Keratinocyte (primary cell): ENCODE results near the gene DGKH. TPM values are rescaled to one million over a fixed set of nuclear protein-coding genes. Genes with fewer than 3 reads are reported as not detected.

ENCODE experiments used
- DNase-seq: peaks from one replicate; pipeline ENCODE4 v3.0.0-alpha.2; 2011; ENCODE audit warnings: low read depth, missing footprints, low spot score
- FAIRE-seq: peaks from 2 replicates; lab custom pipeline; 2011; peaks lifted over from hg19 to GRCh38; lab: Jason Lieb, UNC
- H2AFZ ChIP-seq: 2 replicates; pipeline ENCODE4 v1.6.0; 2012; ENCODE audit warnings: low read length, control low read depth, inconsistent platforms; ENCODE audit not compliant: control insufficient read depth
- H3K27ac ChIP-seq: 2 replicates; pipeline ENCODE4 v1.5.1; 2011; ENCODE audit warnings: low read length; ENCODE audit not compliant: control insufficient read depth, insufficient read depth
- H3K27me3 ChIP-seq: 3 replicates; pipeline ENCODE4 v1.6.0; 2011; ENCODE audit warnings: low read length; ENCODE audit not compliant: control insufficient read depth, insufficient read depth; ENCODE audit errors: extremely low read depth
- H3K36me3 ChIP-seq, 2 experiments: 2 replicates in 1 of 2; 3 replicates in 1 of 2; pipeline ENCODE4 v1.5.1; 2011; ENCODE audit warnings: low read length in 2 of 2, mild to moderate bottlenecking in 1 of 2; ENCODE audit not compliant: control insufficient read depth in 2 of 2, insufficient read depth in 2 of 2; ENCODE audit errors: extremely low read depth in 1 of 2
- H3K4me1 ChIP-seq: 3 replicates; pipeline ENCODE4 v1.5.1; 2011; ENCODE audit warnings: low read length; ENCODE audit not compliant: control insufficient read depth, insufficient read depth; ENCODE audit errors: extremely low read depth
- H3K4me2 ChIP-seq: 3 replicates; pipeline ENCODE4 v1.6.0; 2011; ENCODE audit warnings: low read depth, low read length; ENCODE audit not compliant: control insufficient read depth, insufficient read depth; ENCODE audit errors: extremely low read depth
- H3K4me3 ChIP-seq, 3 experiments: fragments of 200-600 bp in 1 of 3; sonication (generic) in 1 of 3; 2 replicates in 2 of 3; 3 replicates in 1 of 3; pipeline ENCODE4 v1.5.1; 2011 to 2016; ENCODE audit warnings: low read length in 3 of 3, mild to moderate bottlenecking in 3 of 3, control low read depth in 2 of 3, inconsistent platforms in 1 of 3, low read depth in 1 of 3, mixed read lengths in 1 of 3, mixed run types in 1 of 3, moderate library complexity in 1 of 3; ENCODE audit not compliant: control insufficient read depth in 2 of 3, insufficient read depth in 2 of 3; ENCODE audit errors: extremely low read depth in 1 of 3
- H3K79me2 ChIP-seq: 2 replicates; pipeline ENCODE4 v1.6.0; 2012; ENCODE audit warnings: low read length; ENCODE audit not compliant: control insufficient read depth, insufficient read depth
- H3K9ac ChIP-seq: 3 replicates; pipeline ENCODE4 v1.6.0; 2011; ENCODE audit warnings: low read length; ENCODE audit not compliant: control insufficient read depth, insufficient read depth; ENCODE audit errors: extremely low read depth
- H3K9me1 ChIP-seq: 3 replicates; pipeline ENCODE4 v1.6.0; 2011; ENCODE audit warnings: low read length; ENCODE audit not compliant: control insufficient read depth, insufficient read depth; ENCODE audit errors: extremely low read depth
- H3K9me3 ChIP-seq: 2 replicates; pipeline ENCODE4 v1.5.1; 2012; ENCODE audit warnings: low read depth, low read length; ENCODE audit not compliant: control insufficient read depth
- H4K20me1 ChIP-seq: 3 replicates; pipeline ENCODE4 v1.6.0; 2011; ENCODE audit warnings: low read length; ENCODE audit not compliant: control insufficient read depth, insufficient read depth; ENCODE audit errors: extremely low read depth
- CTCF ChIP-seq, 3 experiments: IDR thresholded peaks in 1 of 3; conservative IDR thresholded peaks in 1 of 3; optimal IDR thresholded peaks in 1 of 3; 2 replicates in 2 of 3; 3 replicates in 1 of 3; pipeline versions ENCODE3 to v1.5.1; 2011; ENCODE audit warnings: low read length in 3 of 3, mild to moderate bottlenecking in 3 of 3, moderate library complexity in 2 of 3, control low read depth in 1 of 3, inconsistent platforms in 1 of 3; ENCODE audit not compliant: insufficient read depth in 2 of 3; ENCODE audit errors: extremely low read depth in 1 of 3
- EZH2 ChIP-seq: IDR thresholded peaks from one replicate; pipeline ENCODE4 v1.6.1; 2012; ENCODE audit warnings: inconsistent platforms, mild to moderate bottlenecking, low read length, moderate library complexity
- dilution Hi-C: fragments of 300-500 bp; cut with MboI; formaldehyde crosslinking; loops from one replicate; pipeline ENCODE4 v1.7.0; 2020; ENCODE audit warnings: low sequenced_read_pairs; ENCODE audit not compliant: extremely low pct_ligation_motif_present
- polyA plus RNA-seq, 5 experiments: library from polyadenylated mRNA; depleted of rRNA in 3 of 5; stranded (reverse) in 3 of 5; stranded (forward) in 1 of 5; unstranded in 1 of 5; fragments of >200 nt; gene quantifications; 1 replicate in 1 of 5; 2 replicates in 3 of 5; 3 replicates in 1 of 5; pipeline versions ENCODE4 v1.2.1 to v1.2.3, GENCODE V29; 2011 to 2012; ENCODE audit warnings: missing spikeins in 2 of 5, low read depth in 1 of 5, low replicate concordance in 1 of 5

Gene DGKH
- polyA plus RNA-seq, 1 donor (not counting 4 experiments of a cell fraction or from before 2014, with no cell fraction given) = 12.8 TPM

GRCh38 chr13:42148538-42148937 is 100.1 kb downstream of the DGKH start:
- dilution Hi-C loops = no loop called here
- no peak for DNase-seq
- H3K79me2 ChIP-seq = peaks cover 9% of the 10 kb centered on the region
- no peak overlapping the region for H3K4me2 ChIP-seq
- TF ChIP-seq CTCF (optimal IDR thresholded peaks at IDR 0.05 in 1 of 3, IDR thresholded peaks at IDR 0.05 in 1 of 3, conservative IDR thresholded peaks at IDR 0.05 in 1 of 3; ENCODE audit: extremely low read depth in 1 of 3, insufficient read depth in 2 of 3, low read length in 3 of 3) = no peak
- no peak for TF ChIP-seq EZH2
- H3K9ac ChIP-seq = no peak overlapping the region
- H2AFZ ChIP-seq = no peak overlapping the region
- H3K9me3 ChIP-seq = no peaks in the 10 kb centered on the region
- peak; percentile 5 for FAIRE-seq
- no peaks in the 10 kb centered on the region for H3K4me1 ChIP-seq
- H3K4me3 ChIP-seq = no peak overlapping the region
- H3K9me1 ChIP-seq = no peaks in the 10 kb centered on the region
- H4K20me1 ChIP-seq = no peaks in the 10 kb centered on the region
- no peak overlapping the region for H3K27ac ChIP-seq
- no peaks in the 10 kb centered on the region for H3K27me3 ChIP-seq
- H3K36me3 ChIP-seq = peaks cover 5 to 8% of the 10 kb centered on the region in 2 experiments

GRCh38 chr13:42149136-42149535 is 100.7 kb downstream of the DGKH start:
- Histone ChIP-seq H3K9me3 (no peaks in the 10 kb centered on the region), H3K27ac (no peak overlapping the region), H3K4me1 (no peaks in the 10 kb centered on the region), H3K4me2 (no peak overlapping the region), H3K27me3 (no peaks in the 10 kb centered on the region), H2AFZ (no peak overlapping the region), H3K9ac (no peak overlapping the region), H3K4me3 (no peak overlapping the region), H4K20me1 (no peaks in the 10 kb centered on the region), H3K79me2 (peaks cover 9% of the 10 kb centered on the region), H3K9me1 (no peaks in the 10 kb centered on the region), H3K36me3 (peaks cover 5 to 8% of the 10 kb centered on the region in 2 experiments)
- FAIRE-seq (peak; percentile 17), DNase-seq (no peak)
- dilution Hi-C loops = no loop called here
- TF ChIP-seq CTCF (optimal IDR thresholded peaks at IDR 0.05 in 1 of 3, IDR thresholded peaks at IDR 0.05 in 1 of 3, conservative IDR thresholded peaks at IDR 0.05 in 1 of 3; ENCODE audit: extremely low read depth in 1 of 3, insufficient read depth in 2 of 3, low read length in 3 of 3) (no peak), EZH2 (no peak)
